Right lobe of liver (tissue), 4 donors: Measurements from ENCODE around the gene PTPRM.

Experiments used
- POLR2A ChIP-seq: fragments of 450-650 bp; IDR thresholded peaks from one replicate; pipeline ENCODE4 v1.6.1; 2017; ENCODE audit warnings: antibody characterized with exemption, mild to moderate bottlenecking
- TF ChIP-seq, protein P1 (sequence below), 4 donors: fragments of 200-600 bp in 3 of 4; fragments of 450-650 bp in 1 of 4; IDR thresholded peaks; one replicate each; pipeline versions ENCODE4 v1.5.1 to v1.8.0; 2016 to 2022; ENCODE audit warnings: antibody characterized with exemption in 4 of 4, mild to moderate bottlenecking in 2 of 4
- donor health status: DM: no; HTN: no; CAD: no.
- donor health status: DM: no; HTN: no; CAD: no.
- donor health status: DM: no; HTN: yes; CAD: no.

DNA sequence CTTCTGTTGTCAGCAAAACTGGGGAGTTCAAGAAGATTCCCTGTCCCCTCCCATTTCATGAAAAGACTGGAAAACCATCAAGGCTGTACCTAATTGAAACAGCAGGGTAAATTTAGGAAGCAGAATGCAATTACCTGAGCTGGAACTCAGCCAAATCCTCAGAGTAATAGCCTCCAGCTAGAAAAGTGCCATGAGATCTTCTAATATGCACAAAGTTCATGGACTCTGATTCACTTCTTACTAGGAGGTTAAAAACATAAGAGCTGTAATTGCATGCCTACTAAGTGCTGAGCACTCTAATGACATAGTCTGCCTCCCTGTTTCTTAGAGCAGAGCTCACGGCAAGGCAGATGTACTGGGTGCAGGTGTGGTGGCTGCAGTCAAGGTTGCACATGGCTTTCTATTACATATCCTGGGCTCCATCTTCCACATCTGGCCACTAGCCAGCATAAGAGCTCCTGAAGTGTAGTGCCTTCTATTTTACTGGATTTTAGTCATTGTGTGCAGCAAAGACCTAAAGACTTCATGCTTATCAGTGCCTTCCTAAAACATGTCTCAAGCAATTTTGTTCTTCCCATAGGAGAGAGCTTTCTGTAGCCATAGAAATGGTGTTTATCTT, 341.7 kb downstream of the PTPRM start:
- TF ChIP-seq, protein P1, sequence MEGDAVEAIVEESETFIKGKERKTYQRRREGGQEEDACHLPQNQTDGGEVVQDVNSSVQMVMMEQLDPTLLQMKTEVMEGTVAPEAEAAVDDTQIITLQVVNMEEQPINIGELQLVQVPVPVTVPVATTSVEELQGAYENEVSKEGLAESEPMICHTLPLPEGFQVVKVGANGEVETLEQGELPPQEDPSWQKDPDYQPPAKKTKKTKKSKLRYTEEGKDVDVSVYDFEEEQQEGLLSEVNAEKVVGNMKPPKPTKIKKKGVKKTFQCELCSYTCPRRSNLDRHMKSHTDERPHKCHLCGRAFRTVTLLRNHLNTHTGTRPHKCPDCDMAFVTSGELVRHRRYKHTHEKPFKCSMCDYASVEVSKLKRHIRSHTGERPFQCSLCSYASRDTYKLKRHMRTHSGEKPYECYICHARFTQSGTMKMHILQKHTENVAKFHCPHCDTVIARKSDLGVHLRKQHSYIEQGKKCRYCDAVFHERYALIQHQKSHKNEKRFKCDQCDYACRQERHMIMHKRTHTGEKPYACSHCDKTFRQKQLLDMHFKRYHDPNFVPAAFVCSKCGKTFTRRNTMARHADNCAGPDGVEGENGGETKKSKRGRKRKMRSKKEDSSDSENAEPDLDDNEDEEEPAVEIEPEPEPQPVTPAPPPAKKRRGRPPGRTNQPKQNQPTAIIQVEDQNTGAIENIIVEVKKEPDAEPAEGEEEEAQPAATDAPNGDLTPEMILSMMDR (IDR thresholded peaks at IDR 0.05), result no peak
- no peak for TF ChIP-seq POLR2A
